ENCODE results near the gene SRPK1.

DNA sequence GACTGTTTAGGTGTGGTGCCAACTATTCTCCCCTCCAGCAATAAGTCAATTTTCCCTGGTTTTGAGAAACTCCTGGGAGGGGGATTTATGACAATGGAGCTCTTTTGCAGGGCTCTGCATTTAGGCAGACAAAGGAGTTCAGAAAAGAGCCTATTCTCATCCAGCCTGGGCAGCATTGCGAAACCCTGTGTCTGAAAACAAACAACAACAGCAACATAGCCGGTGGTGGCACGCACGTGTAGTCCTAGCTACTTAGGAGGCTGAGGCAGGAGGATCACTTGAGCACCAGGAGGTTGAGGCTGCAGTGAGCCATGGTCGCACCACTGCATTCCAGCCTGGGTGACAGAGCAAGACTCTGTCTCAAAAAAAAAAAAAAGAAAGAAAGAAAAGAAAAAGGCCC is 130.2 kb downstream of the SRPK1 start:
- TF ChIP-seq BHLHE40 (IDR thresholded peaks at IDR 0.05; ENCODE audit: borderline replicate concordance in 1 of 2, low read depth in 2 of 2, low read length in 1 of 2) (no peak), SMC3 (IDR thresholded peaks at IDR 0.05; ENCODE audit: borderline replicate concordance, low read length) (no peak), NFYB (IDR thresholded peaks at IDR 0.05; ENCODE audit: insufficient read depth, low read depth, low read length) (no peak), EZH2 (IDR thresholded peaks at IDR 0.05; ENCODE audit: borderline replicate concordance, control insufficient read depth, low read depth, low read length) (no peak), ATF7 (IDR thresholded peaks at IDR 0.05; ENCODE audit: low read depth) (no peak), POLR2A (IDR thresholded peaks at IDR 0.05; ENCODE audit: low read depth, low read length) (no peak), TCF12 (IDR thresholded peaks at IDR 0.05; ENCODE audit: low read depth, low read length) (no peak), SP1 (IDR thresholded peaks at IDR 0.05; ENCODE audit: low read depth, low read length) (no peak), NFXL1 (IDR thresholded peaks at IDR 0.05; ENCODE audit: borderline replicate concordance) (no peak)
- TF ChIP-seq, protein P1, sequence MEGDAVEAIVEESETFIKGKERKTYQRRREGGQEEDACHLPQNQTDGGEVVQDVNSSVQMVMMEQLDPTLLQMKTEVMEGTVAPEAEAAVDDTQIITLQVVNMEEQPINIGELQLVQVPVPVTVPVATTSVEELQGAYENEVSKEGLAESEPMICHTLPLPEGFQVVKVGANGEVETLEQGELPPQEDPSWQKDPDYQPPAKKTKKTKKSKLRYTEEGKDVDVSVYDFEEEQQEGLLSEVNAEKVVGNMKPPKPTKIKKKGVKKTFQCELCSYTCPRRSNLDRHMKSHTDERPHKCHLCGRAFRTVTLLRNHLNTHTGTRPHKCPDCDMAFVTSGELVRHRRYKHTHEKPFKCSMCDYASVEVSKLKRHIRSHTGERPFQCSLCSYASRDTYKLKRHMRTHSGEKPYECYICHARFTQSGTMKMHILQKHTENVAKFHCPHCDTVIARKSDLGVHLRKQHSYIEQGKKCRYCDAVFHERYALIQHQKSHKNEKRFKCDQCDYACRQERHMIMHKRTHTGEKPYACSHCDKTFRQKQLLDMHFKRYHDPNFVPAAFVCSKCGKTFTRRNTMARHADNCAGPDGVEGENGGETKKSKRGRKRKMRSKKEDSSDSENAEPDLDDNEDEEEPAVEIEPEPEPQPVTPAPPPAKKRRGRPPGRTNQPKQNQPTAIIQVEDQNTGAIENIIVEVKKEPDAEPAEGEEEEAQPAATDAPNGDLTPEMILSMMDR (IDR thresholded peaks at IDR 0.05 in 2 of 3, conservative IDR thresholded peaks at IDR 0.05 in 1 of 3; ENCODE audit: control insufficient read depth in 2 of 3, extremely low read depth in 1 of 3, insufficient read depth in 1 of 3, low read depth in 3 of 3, low read length in 3 of 3): no peak
